Measurements from ENCODE around the gene JMJD7.

Gene JMJD7

DNA sequence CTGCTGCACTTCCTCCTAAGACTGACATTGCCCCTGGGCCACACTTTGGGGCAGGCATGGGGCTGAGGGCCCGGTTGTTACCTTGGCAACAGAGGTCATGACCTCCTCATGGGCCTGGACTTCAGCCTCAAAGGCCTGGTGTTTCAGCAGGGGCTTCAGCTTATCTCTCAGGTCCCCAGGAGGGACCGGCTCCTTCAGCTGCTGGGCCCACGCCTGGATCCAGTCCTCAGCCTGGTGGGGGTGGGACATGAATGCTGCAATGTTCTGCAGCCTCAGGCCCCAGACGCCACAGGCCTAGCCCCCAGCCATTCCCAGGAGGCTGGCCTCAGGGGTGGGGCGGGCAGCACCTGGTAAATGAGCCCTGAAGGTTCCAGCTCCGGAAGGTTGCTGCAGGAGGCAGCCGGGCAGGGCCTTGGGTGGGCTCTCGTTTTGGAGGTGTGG, 38.4 kb downstream of the JMJD7 start:
- no peak for DNase-seq (ENCODE audit: low read depth)

GRCh38 chr15:41866872-41867579, 39.1 kb downstream of the JMJD7 start:
- no peak for DNase-seq (ENCODE audit: low read depth)

GRCh38 chr15:41868321-41868720, 40.4 kb downstream of the JMJD7 start:
- no peak for DNase-seq (ENCODE audit: low read depth)

DNA sequence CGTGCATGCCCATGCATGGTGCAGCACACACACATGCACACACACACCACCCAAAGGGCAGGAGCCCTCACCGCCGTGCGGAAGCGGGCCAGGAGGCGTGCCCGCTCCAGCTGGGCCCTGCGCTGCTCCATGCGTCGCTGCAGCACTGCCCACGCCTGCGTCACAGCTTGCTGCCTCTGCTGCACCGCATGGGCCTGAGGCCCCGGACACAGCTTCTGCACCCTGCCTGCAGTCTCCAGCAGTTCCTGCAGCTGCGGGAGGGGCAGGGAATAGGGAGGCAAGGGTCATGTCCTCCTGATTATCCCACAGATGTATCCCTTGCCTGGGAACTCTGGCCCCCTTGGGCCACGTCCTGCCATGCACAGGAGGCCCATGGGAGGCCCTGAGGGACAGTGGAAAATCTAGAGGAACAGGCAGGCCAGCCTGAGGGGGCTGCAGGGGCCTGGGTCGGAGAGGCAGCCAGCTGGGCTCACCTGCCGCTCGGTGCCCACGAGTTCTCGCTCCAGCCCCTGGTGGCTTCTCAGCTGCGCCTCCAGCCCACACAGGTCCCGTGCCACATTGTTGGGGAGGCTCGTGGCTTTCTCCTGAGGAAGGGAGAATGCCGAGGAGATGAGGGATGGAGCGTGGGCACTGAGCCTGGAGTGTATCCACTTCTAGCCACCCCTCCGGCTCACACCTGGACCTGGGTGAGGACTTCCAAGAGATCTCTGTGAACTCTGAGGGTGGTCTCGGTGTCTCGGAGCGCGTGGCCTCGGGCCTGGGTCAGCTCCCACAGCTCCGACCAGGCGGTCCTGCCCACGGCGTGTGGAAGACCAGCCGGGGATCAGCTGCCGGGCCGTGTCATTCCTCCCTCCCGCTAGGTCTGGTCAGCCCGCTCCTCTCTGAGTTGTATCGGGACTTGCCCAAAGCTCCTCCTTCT, 42.1 kb downstream of the JMJD7 start:
- no peak for DNase-seq (ENCODE audit: low read depth)

GRCh38 chr15:41870689-41871081, 42.8 kb downstream of the JMJD7 start:
- DNase-seq (ENCODE audit: low read depth): peak; percentile 21

DNA sequence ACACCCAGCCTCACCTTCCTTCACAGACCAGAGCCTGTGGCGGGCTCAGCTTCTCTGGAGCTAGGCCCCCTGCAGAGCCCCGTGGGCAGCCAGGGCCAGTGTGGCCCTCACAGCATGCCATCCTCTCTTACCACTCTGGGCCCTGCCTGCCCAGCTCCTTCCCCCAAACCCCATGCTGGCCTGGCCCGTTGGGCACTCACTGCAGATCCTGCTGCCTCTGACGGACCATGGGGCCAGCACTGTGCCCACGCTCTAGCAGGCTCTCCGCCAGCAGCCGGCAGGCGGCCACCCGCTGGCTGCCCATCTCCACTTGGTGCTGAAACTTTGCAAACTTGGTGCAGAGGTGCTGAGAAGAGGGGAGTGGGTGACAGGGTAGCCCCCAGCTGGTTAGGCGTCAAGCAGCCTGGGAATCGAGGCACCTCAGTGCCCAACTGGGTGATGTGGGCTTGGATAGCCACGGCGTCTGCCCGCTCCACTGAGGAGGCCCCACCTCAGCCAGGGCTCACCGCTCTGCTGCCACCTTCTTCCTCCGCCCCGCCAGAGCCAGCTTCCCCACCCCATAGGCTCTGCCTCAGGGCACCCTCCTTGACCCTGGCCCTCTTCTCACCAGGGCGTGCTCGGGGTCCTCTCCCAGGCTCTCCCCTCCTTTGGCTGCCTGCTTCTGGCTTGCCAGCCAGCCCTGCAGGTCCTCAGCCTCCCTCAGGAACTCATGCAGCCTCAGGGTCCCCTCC, 43.4 kb downstream of the JMJD7 start:
- DNase-seq (ENCODE audit: low read depth): no peak

- no peak for DNase-seq (ENCODE audit: low read depth)
These were observed 44.4 kb downstream of the JMJD7 start for GRCh38 chr15:41872166-41872747.

GRCh38 chr15:41873711-41874110, 45.8 kb downstream of the JMJD7 start:
- no peak for DNase-seq (ENCODE audit: low read depth)

- DNase-seq (ENCODE audit: low read depth): no peak
These were observed 46.8 kb downstream of the JMJD7 start for GRCh38 chr15:41874736-41875135.

DNA sequence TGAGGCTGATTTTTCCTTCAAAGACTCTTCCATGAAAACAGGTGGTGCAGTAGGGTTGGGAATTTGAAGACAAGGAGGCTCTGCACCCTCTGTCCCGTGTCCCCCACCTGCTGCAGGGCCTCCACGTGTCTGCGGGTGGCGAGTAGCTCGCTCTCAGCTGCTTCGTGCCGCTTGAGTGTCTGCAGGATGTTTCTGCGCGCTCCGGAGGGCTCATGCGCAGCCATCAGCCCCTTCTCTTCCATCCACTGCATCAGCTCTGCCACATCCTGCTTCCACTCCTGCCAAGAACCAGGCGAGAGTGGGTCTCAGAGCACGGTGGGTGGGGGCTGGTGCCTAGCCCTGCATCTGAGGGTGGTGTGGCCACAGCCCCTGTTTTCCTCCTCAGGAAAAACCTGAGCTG, 48.1 kb downstream of the JMJD7 start:
- DNase-seq (ENCODE audit: low read depth): no peak

DNA sequence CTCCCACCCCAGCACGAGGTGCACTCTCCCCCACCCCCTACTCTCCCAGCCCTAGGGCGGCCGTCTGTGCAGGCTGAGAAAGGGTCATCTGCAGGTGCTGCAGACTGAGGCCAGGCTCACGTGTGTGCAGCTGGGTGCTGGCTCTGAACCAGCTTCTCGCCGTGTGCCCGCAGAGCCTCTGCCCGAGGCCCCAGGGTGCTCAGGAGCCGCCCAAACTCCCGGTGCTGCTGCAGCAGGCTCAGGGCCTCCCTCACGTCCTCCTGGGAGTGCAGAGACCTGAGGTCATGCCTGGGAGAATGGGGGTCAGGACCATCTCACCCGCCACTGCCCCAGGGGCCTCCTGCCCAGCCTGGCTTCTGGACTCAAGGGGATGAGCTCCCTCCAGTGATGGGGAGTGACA, 48.8 kb downstream of the JMJD7 start:
- DNase-seq (ENCODE audit: low read depth): no peak

GRCh38 chr15:41877631-41878354, 49.9 kb downstream of the JMJD7 start:
- DNase-seq (ENCODE audit: low read depth): no peak

DNA sequence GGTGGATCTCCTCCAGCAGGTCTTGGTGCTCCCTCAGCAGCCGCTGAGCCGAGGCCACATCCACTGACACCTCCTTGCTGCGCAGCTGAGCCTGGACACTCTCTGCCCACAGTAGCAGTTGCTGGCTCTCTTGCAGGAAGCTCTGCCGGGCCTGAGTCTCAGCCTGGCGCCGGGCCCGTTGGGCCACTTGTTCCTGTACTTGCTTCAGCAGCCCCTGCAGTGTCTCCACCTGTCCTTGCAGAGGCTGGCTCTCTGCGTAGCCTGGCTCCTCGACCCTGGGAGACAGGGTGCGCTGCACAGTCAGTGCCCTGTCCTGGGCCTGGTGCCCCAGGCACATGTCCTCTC, 50.4 kb downstream of the JMJD7 start:
- no peak for DNase-seq (ENCODE audit: low read depth)

GRCh38 chr15:41879321-41879845, 51.5 kb downstream of the JMJD7 start:
- no peak for DNase-seq (ENCODE audit: low read depth)

DNA sequence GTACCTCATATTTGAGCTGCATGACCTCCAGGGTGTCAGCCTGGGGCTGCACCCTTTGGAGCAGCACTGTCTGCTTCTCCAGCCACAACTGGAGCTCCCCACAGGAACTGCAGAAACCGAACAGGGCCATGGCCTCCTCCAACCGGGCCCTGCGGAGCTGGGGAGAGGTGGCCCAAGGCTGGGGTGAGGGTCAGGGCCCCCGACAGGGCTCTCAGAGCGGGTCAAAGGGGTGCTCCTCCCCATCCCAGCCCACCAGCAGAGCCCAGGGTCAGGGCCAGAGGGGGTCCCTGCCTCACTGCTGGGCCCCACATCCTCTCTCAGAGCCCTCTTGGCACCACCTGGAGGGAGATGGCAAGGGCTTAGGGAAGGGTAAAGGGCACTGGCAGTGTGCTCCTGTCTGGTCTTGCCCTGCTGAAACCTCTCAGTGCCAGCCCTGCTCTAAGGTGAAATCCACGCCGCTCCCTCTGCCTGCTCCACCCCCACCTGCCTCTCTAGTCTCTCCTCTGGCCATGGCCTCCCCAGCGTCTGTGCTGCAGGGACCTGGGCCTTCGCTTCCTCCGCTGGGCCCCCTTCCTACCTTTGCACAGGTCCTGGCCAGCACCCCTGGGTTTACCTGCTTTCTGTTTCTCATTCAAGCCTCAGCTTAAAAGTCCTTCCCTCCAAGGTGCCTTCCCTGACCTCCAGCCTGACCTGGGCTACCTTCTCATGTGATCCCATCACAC, 52.4 kb downstream of the JMJD7 start:
- no peak for DNase-seq (ENCODE audit: low read depth)

DNA sequence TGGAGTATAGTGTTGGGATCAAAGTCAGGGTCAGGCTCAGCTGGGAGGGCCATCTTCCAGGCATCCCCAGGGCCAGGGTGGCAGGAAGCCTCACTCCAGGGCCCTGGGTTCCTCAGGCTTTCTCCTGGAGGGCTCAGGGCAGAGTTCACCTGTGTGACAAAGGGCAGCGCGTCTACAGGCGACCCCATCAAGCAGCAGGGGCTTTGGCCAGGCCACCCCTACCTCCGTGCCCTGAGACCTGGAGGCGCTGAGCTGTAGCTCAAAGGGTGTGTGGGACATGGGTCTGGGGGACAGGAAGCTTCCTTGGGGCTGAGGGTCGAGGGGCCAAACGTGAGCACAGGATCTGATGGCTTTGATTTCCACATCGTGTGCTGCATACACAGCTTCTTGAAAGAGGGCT, 53.2 kb downstream of the JMJD7 start:
- no peak for DNase-seq (ENCODE audit: low read depth)

DNA sequence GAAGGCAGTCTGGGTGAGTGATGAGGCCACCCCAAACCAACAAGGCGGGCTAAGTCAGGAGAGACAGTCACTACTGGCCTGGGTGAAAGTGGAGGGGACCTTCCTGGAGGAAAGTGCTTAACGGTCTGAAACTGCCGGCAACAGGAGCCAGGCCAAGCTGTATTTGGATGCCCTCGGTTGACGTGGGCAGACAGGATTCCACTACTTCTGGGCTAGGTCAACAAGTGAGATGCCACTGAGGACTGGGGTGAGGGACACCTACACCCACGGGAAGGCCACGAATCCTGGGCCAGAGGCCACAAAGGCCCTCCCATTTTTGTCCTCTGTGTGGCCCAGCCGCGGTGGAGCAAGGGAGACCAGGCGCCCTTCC, 53.6 kb downstream of the JMJD7 start:
- no peak for DNase-seq (ENCODE audit: low read depth)

- DNase-seq (ENCODE audit: low read depth): no peak
These were observed 54.2 kb downstream of the JMJD7 start for GRCh38 chr15:41881920-41882688.

GRCh38 chr15:41882689-41883483, 55.0 kb downstream of the JMJD7 start:
- DNase-seq (ENCODE audit: low read depth): no peak

Measured in stimulated activated CD8-positive, alpha-beta memory T cell treated with anti-CD3 and anti-CD28 coated beads, Interleukin-12 subunit alpha, Interleukin-12 subunit beta, amount 100 ng/mL, for 4 hours (primary cell).